Stimulated activated CD4-positive, alpha-beta T cell treated with anti-CD3 and anti-CD28 coated beads, Interleukin-1b, Interleukin-23, amount 100 ng/mL, for 1 hour (primary cell): ENCODE results near the gene SPNS2.

Source experiments
- DNase-seq, 2 donors: peaks; one replicate each; pipeline ENCODE4 v3.0.0-alpha.2; 2020; ENCODE audit warnings: low read depth in 2 of 2

The SPNS2 gene

GRCh38 chr17:4498461-4499397 lies at the start of gene SPNS2:
Gene SPNS2 (plus strand): TSS chr17:4498881. CDS start chr17:4499048, 167 bp downstream.
- peak in 1 of 2 donors; percentile 49 for DNase-seq

- no peak for DNase-seq
Observed at GRCh38 chr17:4449736-4450135, 48.9 kb upstream of the SPNS2 start.

- DNase-seq, result no peak
Observed at GRCh38 chr17:4450710-4451316, 47.9 kb upstream of the SPNS2 start.

- no peak for DNase-seq
Observed at GRCh38 chr17:4453812-4454591, 44.7 kb upstream of the SPNS2 start.

GRCh38 chr17:4460661-4461060 lies 38.0 kb upstream of the SPNS2 start:
- DNase-seq, result no peak

- no peak for DNase-seq
Observed at GRCh38 chr17:4463818-4464476, 34.7 kb upstream of the SPNS2 start.

- no peak for DNase-seq
Observed at GRCh38 chr17:4465786-4466185, 32.9 kb upstream of the SPNS2 start.

DNA sequence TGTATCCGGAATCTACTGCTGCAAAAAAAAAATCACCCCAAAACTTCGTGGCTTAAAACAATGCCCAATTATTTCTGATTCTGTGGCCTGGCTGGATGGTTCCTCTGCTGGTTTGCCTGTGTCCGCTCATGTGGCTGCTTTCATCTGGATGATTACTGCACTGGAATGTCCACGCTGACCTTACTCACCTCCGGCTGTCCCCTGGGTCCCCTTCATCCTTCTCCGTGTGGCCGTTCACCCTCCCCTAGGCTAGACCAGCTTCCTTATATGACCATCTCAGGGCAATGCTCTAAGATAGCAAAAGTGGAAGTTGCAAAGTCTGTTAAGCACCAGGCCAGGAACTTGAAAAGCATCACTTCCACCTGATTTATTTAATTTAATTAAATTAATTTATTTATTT lies 31.4 kb upstream of the SPNS2 start:
- no peak for DNase-seq

GRCh38 chr17:4469552-4469951 lies 29.1 kb upstream of the SPNS2 start:
- no peak for DNase-seq

- DNase-seq, result no peak
Observed at GRCh38 chr17:4472286-4472685, 26.4 kb upstream of the SPNS2 start.

- no peak for DNase-seq
Observed at GRCh38 chr17:4474093-4474492, 24.6 kb upstream of the SPNS2 start.

- DNase-seq, result no peak
Observed at GRCh38 chr17:4475001-4475400, 23.7 kb upstream of the SPNS2 start.

GRCh38 chr17:4475463-4475862 lies 23.2 kb upstream of the SPNS2 start:
- DNase-seq, result no peak

DNA sequence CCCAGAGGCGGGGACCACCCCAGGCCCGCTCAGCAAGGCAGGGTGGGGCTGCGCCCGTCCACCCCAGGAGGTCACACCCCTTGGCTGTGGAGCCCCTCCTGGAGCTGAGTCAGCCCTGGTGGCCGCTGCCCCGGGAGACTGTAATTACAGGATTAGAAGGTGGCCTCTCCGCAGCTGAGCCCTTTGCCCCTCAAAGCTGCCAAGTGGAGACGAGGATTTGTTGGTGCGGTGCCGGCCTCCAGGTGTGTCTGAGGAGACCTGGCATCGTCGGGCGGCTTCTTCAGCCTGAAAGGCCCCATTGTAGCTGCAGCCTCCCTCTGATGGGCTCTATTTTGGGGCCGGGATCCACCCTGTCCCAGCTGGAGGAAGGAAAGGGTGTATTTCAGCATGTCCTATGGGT lies 22.7 kb upstream of the SPNS2 start:
- no peak for DNase-seq

DNA sequence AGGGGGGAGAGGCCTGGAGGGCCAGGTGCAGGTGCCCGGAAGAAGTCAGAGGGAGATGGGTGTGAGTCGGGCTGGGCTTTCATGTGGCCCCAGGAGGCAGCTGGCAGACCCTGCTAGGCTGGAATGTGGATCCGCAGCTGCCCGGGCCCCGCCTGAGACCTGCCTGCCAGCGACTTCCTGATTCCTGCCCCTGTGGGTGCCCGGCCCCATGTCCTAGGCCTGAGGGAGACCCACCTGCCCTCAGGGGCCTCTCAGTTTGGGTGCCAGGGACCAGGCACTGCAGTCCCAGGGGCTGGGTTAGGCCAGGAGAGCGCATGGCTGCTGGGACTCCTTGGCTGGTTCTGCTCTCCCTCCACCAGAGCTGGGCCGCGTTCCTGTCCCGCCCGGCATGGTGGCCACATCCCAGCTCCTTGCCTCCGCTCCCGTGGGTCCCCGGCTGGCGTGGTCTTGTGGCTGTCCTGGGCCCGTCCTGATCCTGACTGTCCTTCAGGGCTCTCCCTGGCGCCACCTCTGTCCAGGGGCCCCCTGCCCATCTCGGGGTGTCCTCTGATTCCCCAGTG lies 22.1 kb upstream of the SPNS2 start:
- DNase-seq, result no peak

- no peak for DNase-seq
Observed at GRCh38 chr17:4477255-4477791, 21.4 kb upstream of the SPNS2 start.

DNA sequence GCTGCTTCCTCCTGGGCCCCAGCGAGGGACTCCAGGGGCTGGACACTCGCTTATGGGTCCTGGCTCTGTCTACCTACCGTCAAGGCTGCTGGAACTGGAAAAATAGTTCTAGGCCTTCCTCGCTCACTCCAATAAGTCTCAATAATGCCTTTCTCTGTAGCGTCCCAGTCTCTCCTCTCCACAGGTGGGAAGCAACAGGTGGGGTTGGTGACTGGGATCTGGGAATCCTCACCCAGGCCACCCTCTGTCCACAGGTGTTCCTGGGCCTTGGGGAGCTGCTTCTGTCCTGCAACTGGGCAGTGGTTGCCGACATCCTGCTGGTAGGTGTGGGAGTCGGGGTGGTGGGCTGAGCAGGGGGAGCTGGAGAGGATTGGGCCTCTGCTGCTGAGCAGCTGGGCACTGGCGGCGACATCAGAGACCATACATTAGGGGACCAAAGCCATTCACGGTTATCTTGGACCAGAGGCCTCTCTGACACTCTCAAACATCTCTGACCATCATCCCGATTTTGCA lies 20.3 kb upstream of the SPNS2 start:
- DNase-seq, result no peak

GRCh38 chr17:4479340-4479981 lies 19.2 kb upstream of the SPNS2 start:
- DNase-seq, result no peak

DNA sequence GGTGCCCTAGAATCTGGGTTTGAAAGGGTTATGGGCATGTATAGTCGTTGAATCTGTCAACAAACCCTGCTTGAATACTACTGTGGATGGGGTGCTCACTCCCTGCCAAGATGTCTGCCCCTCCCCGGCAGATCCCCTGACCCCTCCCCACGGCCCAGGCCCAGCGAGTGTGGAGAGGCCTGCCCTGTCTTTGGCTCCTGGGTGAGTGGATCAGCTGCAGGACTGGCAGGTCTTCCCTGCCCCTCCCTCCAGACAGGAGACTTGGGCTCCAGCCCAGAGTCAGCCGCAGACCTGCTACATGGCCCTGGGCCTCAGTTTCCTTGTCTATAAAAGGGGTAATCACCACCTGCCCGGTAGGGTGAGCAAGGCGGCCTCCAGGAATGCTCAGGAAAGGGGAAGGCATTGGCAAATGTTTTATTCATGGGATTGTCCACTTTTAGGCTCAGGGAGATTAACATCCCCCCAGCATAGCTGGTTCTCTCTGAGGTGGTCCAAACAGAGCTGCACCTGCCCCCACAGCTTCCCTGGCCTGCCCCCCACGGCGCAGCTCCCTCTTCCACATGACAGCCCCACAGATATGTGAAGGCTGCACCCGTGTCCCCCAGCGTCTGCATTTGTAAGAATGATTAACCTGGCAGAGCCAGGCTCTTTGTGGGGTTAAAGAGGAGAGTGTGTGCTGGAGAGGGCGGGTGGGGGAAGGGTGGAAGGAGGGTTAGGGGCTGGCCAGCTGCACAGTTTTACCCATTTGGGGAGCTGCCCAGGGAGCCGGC lies 18.5 kb upstream of the SPNS2 start:
- no peak for DNase-seq
